DOHH2 (cell line): Measurements from ENCODE around the gene POLR2I.

Experiments used
- H3F3A ChIP-seq: fragments of 200-600 bp; sonication (generic), shearing (Covaris generic); 2 replicates; pipeline ENCODE4 v1.6.0; 2016; ENCODE audit warnings: antibody characterized with exemption, mild to moderate bottlenecking; ENCODE audit not compliant: control insufficient read depth, insufficient read depth
- H3K27ac ChIP-seq: fragments of 200-600 bp; sonication (generic); 2 replicates; pipeline ENCODE4 v1.5.1; 2014; ENCODE audit warnings: low read depth, mild to moderate bottlenecking, low read length, moderate library complexity
- H3K27me3 ChIP-seq: fragments of 200-600 bp; sonication (generic); 2 replicates; pipeline ENCODE4 v1.6.1; 2014; ENCODE audit warnings: mild to moderate bottlenecking, low read length, mixed read lengths; ENCODE audit not compliant: control insufficient read depth
- H3K36me3 ChIP-seq: fragments of 200-600 bp; sonication (generic); 2 replicates; pipeline ENCODE4 v1.6.1; 2014; ENCODE audit warnings: mild to moderate bottlenecking, low read length, moderate library complexity, mixed read lengths; ENCODE audit not compliant: control insufficient read depth
- H3K4me1 ChIP-seq: fragments of 200-600 bp; sonication (generic); 2 replicates; pipeline ENCODE4 v1.6.1; 2014; ENCODE audit warnings: mild to moderate bottlenecking, low read length, mixed read lengths; ENCODE audit not compliant: control insufficient read depth
- H3K4me2 ChIP-seq: fragments of 200-600 bp; sonication (generic); 2 replicates; pipeline ENCODE4 v1.6.0; 2014; ENCODE audit warnings: mild to moderate bottlenecking, low read length, moderate library complexity
- H3K4me3 ChIP-seq: fragments of 200-600 bp; sonication (generic); 2 replicates; pipeline ENCODE4 v1.5.1; 2014; ENCODE audit warnings: mild to moderate bottlenecking, low read length, mixed read lengths
- H3K79me2 ChIP-seq: fragments of 200-600 bp; sonication (generic); 2 replicates; pipeline ENCODE4 v1.6.1; 2014; ENCODE audit warnings: mild to moderate bottlenecking, low read length, mixed read lengths; ENCODE audit not compliant: control insufficient read depth
- H3K9me2 ChIP-seq: fragments of 200-600 bp; sonication (generic); replicated peaks from 2 replicates; pipeline ENCODE4 v1.6.1; 2014; ENCODE audit warnings: mild to moderate bottlenecking, low read length, mixed read lengths; ENCODE audit not compliant: control insufficient read depth
- H3K9me3 ChIP-seq: fragments of 200-600 bp; sonication (generic); 2 replicates; pipeline ENCODE4 v1.6.1; 2014; ENCODE audit warnings: antibody characterized with exemption, low read length, mixed read lengths; ENCODE audit not compliant: control insufficient read depth, insufficient read depth
- H4K20me1 ChIP-seq: fragments of 200-600 bp; sonication (generic); 2 replicates; pipeline ENCODE4 v1.6.0; 2014; ENCODE audit warnings: low read depth, mild to moderate bottlenecking, antibody characterized with exemption, low read length, moderate library complexity; ENCODE audit not compliant: control insufficient read depth, insufficient read depth
- EZH2phosphoT487 ChIP-seq: fragments of 200-600 bp; sonication (generic); IDR thresholded peaks from 2 replicates; pipeline ENCODE4 v1.6.1; 2017; ENCODE audit warnings: borderline replicate concordance, mild to moderate bottlenecking, antibody characterized with exemption, low read length, moderate library complexity, mixed read lengths
- TF ChIP-seq, protein P1 (sequence below): fragments of 200-600 bp; sonication (generic); IDR thresholded peaks from one replicate; pipeline ENCODE4 v1.5.1; 2014; ENCODE audit warnings: antibody characterized with exemption, mild to moderate bottlenecking, low read depth, low read length; ENCODE audit not compliant: poor library complexity, severe bottlenecking

POLR2I gene

DNA sequence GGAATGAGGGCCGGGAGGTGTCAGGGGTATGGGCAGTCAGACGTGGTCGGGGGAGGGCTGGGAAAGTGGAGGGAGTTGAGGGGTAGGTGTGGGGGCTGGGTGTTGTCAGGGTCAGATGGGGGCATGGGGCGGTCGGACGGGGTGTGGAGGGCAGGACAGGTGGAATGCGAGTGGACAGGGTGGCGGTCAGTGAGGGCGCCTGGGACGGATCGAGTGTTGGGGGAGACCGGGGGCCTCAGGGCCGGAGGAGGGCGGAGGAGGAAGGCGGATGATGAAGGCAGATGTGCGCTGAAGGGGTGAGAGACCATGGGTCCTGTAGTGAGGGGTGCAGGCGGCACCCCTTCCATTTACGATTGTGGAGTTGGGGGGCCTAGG, 6.3 kb upstream of the POLR2I start:
- H3K27ac ChIP-seq, result no peak overlapping the region
- no peak overlapping the region for H3K4me3 ChIP-seq
- no peaks in the 10 kb centered on the region for H3K9me3 ChIP-seq
- H4K20me1 ChIP-seq, result peaks cover 6% of the 10 kb centered on the region; the same call in 1 of the 2 replicates
- peaks cover 40% of the 10 kb centered on the region for H3K36me3 ChIP-seq
- H3K4me2 ChIP-seq, result no peak overlapping the region
- no peaks in the 10 kb centered on the region for H3F3A ChIP-seq
- H3K4me1 ChIP-seq, result peaks cover 10% of the 10 kb centered on the region
- H3K79me2 ChIP-seq, result peaks cover 16% of the 10 kb centered on the region
- H3K9me2 ChIP-seq, result no peaks in the 10 kb centered on the region
- H3K27me3 ChIP-seq, result no peaks in the 10 kb centered on the region
- TF ChIP-seq EZH2phosphoT487, result no peak
- TF ChIP-seq, protein P1, sequence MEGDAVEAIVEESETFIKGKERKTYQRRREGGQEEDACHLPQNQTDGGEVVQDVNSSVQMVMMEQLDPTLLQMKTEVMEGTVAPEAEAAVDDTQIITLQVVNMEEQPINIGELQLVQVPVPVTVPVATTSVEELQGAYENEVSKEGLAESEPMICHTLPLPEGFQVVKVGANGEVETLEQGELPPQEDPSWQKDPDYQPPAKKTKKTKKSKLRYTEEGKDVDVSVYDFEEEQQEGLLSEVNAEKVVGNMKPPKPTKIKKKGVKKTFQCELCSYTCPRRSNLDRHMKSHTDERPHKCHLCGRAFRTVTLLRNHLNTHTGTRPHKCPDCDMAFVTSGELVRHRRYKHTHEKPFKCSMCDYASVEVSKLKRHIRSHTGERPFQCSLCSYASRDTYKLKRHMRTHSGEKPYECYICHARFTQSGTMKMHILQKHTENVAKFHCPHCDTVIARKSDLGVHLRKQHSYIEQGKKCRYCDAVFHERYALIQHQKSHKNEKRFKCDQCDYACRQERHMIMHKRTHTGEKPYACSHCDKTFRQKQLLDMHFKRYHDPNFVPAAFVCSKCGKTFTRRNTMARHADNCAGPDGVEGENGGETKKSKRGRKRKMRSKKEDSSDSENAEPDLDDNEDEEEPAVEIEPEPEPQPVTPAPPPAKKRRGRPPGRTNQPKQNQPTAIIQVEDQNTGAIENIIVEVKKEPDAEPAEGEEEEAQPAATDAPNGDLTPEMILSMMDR, result no peak

DNA sequence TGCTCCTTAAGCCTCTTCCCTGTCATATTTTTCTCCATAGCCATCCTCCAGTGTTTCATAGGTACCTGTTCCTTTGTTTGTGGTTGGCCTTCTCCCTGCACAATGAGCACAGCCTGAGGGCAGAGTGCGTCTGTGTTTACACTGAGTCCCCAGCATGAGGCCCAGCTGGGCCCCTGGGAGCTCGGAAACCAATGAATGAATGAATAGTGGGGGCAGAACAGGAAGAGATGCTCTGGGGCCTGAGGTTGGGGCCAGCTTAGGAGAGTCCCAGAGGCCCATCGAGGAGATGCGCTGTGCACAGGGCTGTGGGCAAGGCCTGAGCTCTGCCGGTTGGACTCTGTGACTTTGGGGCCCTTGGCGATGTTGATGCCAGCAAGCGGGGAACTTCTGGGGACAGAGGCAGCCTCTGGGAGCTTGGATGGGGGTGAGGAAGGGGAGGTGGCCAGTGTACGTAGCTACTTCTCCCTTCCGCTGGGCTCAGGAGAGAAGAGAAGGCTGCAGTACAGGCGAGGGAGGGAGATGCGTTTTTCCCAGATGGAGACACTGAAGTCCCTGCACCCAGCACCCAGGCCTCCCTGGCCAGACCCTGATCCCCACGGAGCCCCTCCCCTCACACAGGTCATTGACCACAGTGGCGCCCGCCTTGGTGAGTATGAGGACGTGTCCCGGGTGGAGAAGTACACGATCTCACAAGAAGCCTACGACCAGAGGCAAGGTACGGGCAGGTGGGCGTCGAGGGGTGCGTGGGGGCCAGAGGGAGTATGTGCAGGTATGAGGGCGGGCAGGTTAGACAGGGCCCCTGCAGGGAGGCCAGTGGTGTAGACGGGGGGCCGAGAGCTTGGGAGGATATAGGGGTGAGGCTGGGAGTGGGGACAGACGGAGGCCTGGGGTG, 5.7 kb upstream of the POLR2I start:
- no peaks in the 10 kb centered on the region for H3F3A ChIP-seq
- TF ChIP-seq, protein P1, result no peak
- TF ChIP-seq EZH2phosphoT487, result no peak
- no peaks in the 10 kb centered on the region for H3K9me2 ChIP-seq
- peaks cover 20% of the 10 kb centered on the region for H3K79me2 ChIP-seq
- H3K9me3 ChIP-seq, result no peaks in the 10 kb centered on the region
- no peak overlapping the region for H3K4me2 ChIP-seq
- no peak overlapping the region for H3K4me3 ChIP-seq
- H3K4me1 ChIP-seq, result peaks cover 12% of the 10 kb centered on the region
- peaks cover 35% of the 10 kb centered on the region for H3K36me3 ChIP-seq
- H4K20me1 ChIP-seq, result peaks cover 6% of the 10 kb centered on the region; the same call in 1 of the 2 replicates
- H3K27me3 ChIP-seq, result no peaks in the 10 kb centered on the region
- no peak overlapping the region for H3K27ac ChIP-seq

DNA sequence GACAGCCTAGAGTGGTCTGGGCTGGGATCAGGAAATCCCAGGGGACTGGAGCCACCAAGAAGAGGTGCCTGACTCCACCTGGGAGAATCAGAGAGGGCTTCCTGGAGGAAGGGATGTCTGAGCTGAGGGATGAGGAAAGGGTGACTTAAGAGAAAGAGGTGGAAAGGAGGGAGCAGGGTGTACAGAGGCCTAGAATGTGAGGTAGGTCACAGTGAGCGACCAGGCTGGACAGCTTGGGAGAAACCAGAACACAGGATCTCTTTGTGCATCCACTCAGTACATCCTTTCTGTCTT, 1.6 kb upstream of the POLR2I start:
- Histone ChIP-seq H3K79me2 (peaks cover 38% of the 10 kb centered on the region), H3K36me3 (peaks cover 49% of the 10 kb centered on the region), H3K4me3 (peak overlapping the region; percentile 99), H3K27ac (peak overlapping the region; percentile 69; the same call in 1 of the 2 replicates), H3K9me2 (no peaks in the 10 kb centered on the region), H3F3A (no peaks in the 10 kb centered on the region), H4K20me1 (peaks cover 6% of the 10 kb centered on the region; the same call in 1 of the 2 replicates), H3K27me3 (no peaks in the 10 kb centered on the region), H3K9me3 (no peaks in the 10 kb centered on the region), H3K4me1 (peaks cover 23% of the 10 kb centered on the region), H3K4me2 (peak overlapping the region; percentile 79)
- TF ChIP-seq, protein P1, result no peak
- no peak for TF ChIP-seq EZH2phosphoT487
